Inferior parietal cortex (tissue), 1 donor: ENCODE results near the gene KIF21B.
"Not testable (repeated sequence)": the region's sequence is repeated elsewhere in the genome, so short reads cannot be mapped to it uniquely, and the experiment has no call there.

ENCODE experiments used
- DNase-seq: peaks from one replicate; pipeline ENCODE4 v3.0.0-alpha.2; 2016; ENCODE audit errors: extremely low spot score

The KIF21B gene

DNA sequence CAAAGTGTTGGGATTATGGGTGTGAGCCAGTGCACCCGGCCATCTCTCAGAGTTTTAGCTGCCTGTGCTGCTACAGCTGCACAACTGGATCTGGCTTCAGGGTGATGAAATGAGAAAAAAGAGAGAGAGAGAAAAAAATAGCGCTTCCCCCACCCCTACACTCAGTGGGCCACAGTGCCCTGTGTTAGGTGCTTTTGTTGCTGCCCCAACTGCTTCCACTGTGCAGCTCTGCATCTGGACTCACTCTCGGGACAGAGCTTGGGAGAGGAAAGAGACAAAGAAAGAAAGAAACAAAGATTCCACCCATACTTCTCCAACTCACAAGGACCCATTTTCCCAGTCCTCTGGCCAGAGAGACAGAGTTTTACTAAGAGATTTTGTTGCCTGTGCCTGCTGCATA lies 78.4 kb downstream of the KIF21B start:
- DNase-seq, result no peak

DNA sequence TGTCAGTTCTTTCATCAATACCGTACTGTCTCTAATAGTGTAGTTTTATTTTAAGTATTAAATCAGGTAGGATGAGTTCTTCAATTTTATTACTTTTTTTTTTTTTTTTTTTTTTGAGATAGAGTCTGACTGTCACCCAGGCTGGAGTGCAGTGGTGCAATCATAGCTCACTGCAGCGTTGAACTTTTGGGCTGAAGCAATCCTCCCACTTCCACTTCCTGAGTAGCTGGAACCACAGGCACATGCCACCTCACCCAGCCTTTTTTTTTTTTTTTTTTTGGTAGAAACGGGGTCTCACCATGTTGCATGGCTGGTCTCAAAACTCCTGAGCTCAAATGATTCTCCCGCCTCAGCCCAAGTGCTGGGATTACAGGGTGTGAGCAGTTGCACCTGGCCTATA lies 84.6 kb downstream of the KIF21B start:
- DNase-seq, result no peak

DNA sequence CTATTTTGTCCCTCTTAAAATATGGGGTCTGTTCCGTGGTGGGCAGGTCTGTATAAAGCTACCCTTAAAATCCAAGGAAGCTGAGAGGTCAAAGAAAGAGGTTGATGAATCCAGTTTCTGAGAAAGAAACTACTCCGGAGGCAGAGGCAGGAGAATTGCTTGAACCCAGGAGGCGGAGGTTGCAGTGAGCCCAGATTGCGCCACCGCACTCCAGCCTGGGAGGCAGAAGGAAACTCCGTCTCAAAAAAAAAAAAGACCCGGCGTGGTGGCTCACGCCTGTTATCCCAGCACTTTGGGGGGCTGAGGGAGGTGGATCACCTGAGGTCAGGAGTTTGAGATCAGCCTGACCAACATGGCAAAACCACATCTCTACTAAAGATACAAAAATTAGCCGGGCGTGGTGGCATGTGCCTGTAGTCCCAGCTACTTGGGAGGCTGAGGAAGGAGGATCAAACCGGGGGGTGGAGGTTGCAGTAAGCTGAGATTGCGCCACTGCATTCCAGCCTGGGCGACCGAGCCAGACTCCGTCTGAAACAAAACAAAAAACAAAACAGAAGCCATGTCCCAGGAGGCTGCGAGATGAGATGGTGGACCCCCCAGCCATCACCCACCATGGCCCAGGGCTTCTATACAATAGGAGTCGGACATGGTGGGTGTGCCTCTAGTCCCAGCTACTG lies 88.1 kb downstream of the KIF21B start:
- DNase-seq, result not testable (repeated sequence)

DNA sequence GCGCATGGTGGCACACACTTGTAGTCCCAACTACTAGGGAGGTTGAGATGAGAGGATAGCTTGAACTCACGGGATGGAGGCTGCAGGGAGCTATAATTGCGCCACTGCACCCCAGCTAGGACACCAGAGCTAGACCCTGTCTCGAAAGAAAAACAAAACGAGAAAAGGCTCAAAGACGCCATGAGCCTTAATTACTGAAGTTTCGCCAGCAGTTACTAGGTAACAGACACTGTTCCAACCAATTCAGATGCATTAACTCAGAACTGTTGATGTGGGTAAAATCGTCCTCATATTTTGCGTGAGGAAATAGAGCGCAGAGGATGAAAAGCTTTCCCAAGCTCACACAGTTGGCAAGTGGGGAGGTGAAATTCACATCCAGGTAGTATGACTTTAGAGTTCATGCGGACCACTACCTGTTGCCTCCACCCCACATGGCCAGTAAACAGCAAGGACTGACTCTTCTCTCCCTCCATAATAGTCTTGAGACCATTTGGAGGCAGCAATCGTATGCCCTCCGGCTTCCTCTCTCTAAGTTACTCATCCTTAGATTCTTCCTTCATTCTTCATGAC lies 88.8 kb downstream of the KIF21B start:
- DNase-seq, result no peak

DNA sequence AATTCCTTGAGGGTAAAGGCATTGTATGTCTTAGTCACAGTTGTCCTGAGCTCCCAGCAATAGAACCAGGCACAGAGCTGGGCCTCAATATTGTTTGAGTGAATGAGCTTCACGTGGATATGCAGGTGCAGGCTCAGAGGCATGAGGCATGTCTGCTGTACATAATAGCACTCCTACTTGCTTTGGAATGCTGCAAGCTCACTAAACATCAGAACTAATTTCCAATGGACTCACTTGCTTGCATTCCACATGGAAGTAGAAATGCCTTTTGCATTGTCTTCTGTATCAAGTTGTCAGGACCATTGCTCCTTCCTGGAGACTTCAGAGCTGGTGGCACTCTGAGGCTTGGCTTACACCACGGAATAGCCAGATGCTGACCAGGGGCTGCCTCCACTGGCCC lies 91.7 kb downstream of the KIF21B start:
- no peak for DNase-seq

DNA sequence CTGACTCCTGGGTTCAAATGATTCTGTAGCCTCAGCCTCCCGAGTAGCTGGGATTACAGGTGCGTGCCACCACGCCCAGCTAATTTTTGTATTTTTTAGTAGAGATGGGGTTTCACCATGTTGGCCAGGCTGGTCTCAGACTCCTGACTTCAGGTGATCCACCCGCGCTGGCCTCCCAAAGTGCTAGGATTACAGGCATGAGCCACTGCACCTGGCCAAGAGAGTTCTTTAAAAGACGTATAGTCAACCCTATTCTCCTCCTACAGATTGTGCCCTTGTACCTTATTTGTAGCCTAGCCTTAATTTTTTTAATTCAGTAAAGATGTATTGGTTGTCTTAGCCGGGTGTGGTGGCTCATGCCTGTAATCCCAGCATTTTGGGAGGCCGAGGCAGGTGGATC lies 93.2 kb downstream of the KIF21B start:
- not testable (repeated sequence) for DNase-seq

DNA sequence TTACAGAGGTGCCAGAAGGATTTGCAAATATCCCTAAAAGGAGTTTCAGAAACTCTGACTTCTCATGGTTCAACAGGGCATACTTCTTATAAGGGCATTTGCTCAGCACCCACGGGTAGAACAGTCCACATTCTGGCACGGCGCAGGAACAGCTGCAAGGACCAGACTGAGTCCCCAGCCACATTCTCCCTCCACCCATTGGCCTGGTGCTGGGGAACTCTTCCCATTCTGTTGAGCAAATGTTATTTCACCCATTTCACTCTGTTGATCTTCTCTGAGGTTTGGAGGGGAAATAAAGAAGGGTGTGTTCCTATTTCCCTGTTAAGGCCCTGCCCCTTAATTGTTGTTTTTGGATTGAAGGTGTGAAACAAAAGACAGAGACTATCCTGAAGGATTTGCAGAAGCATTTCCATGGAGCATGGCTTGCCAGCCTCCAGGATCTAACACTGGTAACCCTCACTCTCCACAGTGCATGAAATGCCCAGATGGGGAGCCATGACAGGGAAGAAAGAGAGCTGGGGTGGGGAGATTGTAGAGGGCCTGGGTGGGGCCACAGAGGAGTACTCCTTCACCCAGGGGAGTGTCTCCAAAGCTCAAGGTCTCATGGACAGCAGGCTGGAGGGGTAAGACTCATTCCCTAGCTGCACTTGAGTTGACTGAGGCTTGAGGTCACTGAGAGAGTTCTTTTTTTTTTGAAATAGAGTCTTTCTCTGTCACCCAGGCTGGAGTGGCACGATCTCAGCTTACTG lies 93.8 kb downstream of the KIF21B start:
- DNase-seq, result no peak

DNA sequence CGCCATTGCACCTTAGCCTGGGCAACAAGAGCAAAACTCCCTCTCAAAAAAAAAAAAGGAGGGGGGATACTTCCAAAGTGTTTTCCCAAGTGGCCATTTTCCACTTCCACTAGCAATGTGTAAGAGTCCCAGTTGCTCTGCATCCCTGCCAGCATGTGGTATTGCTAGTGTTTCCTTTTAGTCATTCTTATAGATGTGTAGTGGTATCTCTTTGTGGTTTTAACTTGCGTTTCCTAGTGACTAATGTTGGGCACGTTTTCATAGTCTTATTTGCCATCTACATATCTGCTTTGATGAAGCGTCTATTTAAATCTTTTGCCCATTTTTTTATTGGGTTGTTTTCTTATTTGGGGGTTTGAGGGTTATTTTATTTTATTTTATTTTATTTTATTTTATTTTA lies 97.7 kb downstream of the KIF21B start:
- DNase-seq, result no peak

DNA sequence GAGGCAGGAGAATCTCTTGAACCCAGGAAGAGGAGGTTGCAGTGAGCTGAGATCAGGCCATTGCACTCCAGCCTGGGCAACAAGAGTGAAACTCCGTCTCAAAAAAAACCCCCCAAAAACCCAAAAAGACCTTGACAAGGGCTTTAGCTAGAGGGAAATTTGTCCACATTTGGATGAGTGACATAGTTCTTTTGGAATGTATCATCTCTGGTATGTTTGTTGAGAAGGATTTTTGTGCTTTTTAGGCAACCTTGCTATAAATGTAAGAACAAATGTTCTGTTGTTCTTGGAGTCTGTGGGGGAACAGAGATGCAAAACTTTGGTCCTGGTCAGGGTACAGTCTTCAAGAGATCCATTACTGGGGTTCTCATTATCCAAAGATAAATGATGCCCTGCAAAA lies 99.9 kb downstream of the KIF21B start:
- no peak for DNase-seq

DNA sequence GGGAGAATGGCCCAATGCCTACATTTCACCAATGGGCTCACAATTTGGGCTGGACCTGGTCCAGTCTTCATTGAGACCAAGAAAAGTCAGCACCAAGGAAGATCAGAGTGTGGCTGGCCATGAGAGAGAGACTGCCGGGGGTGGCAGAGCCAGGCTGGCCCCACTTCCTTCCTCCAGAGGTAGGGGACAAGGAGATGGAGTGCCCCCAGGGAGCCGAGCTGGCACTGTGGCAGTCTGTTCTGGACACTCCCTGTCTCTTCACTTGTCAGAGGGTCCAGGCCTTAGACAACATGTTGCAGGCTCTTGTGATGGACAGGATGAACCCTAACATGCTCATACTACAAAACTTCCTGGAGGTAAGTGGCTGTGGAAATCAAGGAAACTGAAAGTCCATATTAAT lies 101.1 kb downstream of the KIF21B start:
- DNase-seq, result no peak

DNA sequence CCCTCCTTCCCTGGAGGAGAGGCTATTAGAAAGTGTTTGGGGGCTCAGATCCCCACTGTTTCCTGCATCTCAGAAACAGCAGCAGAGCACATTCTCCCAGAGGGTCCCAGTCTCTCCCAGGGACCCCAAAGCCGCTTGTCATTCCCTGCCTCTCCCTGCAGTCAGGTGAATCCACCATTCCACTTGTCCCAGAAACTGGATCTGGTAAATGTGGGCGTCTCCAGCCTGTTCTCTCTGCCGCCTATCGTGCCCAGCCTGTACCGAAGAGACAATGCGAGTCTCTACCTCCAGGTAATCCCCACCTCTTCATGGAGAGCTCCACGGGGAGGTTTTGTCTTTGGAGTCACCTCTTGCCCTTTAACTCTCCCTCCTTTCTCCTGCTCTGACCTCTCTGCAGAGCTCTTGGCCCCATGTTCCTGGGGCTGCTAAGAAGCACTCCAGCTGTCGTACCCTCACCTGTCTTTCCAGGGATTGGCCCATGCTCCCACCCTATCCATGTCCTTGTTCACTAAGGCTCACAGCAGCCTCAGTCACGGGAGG lies 101.9 kb downstream of the KIF21B start:
- no peak for DNase-seq
